Mucosa of descending colon (tissue), 3 donors: ENCODE measurements around the gene SFXN5. TPM values are rescaled to one million over a fixed set of nuclear protein-coding genes. Genes with fewer than 3 reads are reported as not detected.
A peak's percentile ranks its signal among the peaks of the same experiment; 100 is the strongest.

Experiments
- ATAC-seq: fragments of 200-7000 bp; cut with Tn5 transposase; one replicate; pipeline ENCODE4 v1.9.1; 2020; ENCODE audit warnings: mild to moderate bottlenecking, moderate library complexity
- DNase-seq, 3 donors: peaks; one replicate each; pipeline ENCODE4 v3.0.0-alpha.2; 2020
- H3K36me3 ChIP-seq: fragments of 200-600 bp; one replicate; pipeline ENCODE4 v1.8.0; 2021; ENCODE audit warnings: low read depth, mild to moderate bottlenecking
- H3K4me1 ChIP-seq: fragments of 200-600 bp; one replicate; pipeline ENCODE4 v1.8.0; 2021; ENCODE audit warnings: low read depth, mild to moderate bottlenecking
- H3K4me3 ChIP-seq: fragments of 200-600 bp; one replicate; pipeline ENCODE4 v1.8.0; 2021; ENCODE audit warnings: mild to moderate bottlenecking
- H3K9me3 ChIP-seq: fragments of 200-600 bp; one replicate; pipeline ENCODE4 v1.8.0; 2021; ENCODE audit warnings: mild to moderate bottlenecking
- CTCF ChIP-seq: fragments of 200-600 bp; IDR thresholded peaks from one replicate; pipeline ENCODE4 v1.8.0; 2022; ENCODE audit warnings: antibody characterized with exemption, mild to moderate bottlenecking
- intact Hi-C, 2 donors: fragments of 100-400 bp; cut with DNase I in 1 of 2; cut with micrococcal nuclease in 1 of 2; formaldehyde crosslinking; loops; one replicate each; pipeline versions ENCODE4 v1.11.0 to v1.11.1; 2022; cut with DNase I, micrococcal nuclease
- total RNA-seq, 3 donors: library from RNA; stranded (reverse); fragmentation: NEBNext Ultra II Directional in 2 of 3; extraction: Animal tissue kit (Norgen Biotek cat#: 25700) in 2 of 3; gene quantifications; one replicate each; pipeline versions ENCODE4 v1.2.1 to v1.2.4, GENCODE V29; 2021 to 2023
- donor health status: DM: no; HTN: no; CAD: no; lungs with moderate emphysema.
- donor health status: DM: no; HTN: no; CAD: no.
- donor health status: DM: no; HTN: yes; CAD: no.

SFXN5 gene
- total RNA-seq, 3 donors from 2014 or later, result 22.2 to 30.9 (median 27.5) TPM

GRCh38 chr2:72988041-72988440 is 83.5 kb downstream of the SFXN5 start:
- intact Hi-C loops, result no loop called here
- no peaks in the 10 kb centered on the region for H3K36me3 ChIP-seq
- H3K4me3 ChIP-seq, result no peak overlapping the region
- no peaks in the 10 kb centered on the region for H3K9me3 ChIP-seq
- H3K4me1 ChIP-seq, result no peaks in the 10 kb centered on the region
- DNase-seq, result no peak
- no peak for TF ChIP-seq CTCF
- no peak for ATAC-seq

- H3K4me3 ChIP-seq, result no peak overlapping the region
- no peaks in the 10 kb centered on the region for H3K9me3 ChIP-seq
- H3K36me3 ChIP-seq, result no peaks in the 10 kb centered on the region
- no peak for ATAC-seq
- no peak for TF ChIP-seq CTCF
- no peak for DNase-seq
- intact Hi-C loops, result no loop called here
- no peaks in the 10 kb centered on the region for H3K4me1 ChIP-seq
These were observed 85.4 kb downstream of the SFXN5 start for GRCh38 chr2:72985891-72986683.

GRCh38 chr2:72985136-72985535 is 86.4 kb downstream of the SFXN5 start:
- TF ChIP-seq CTCF, result no peak
- no peaks in the 10 kb centered on the region for H3K36me3 ChIP-seq
- ATAC-seq, result no peak
- no peak overlapping the region for H3K4me3 ChIP-seq
- DNase-seq, result no peak
- no peaks in the 10 kb centered on the region for H3K4me1 ChIP-seq
- H3K9me3 ChIP-seq, result no peaks in the 10 kb centered on the region
- intact Hi-C loops, result no loop called here

- DNase-seq, result no peak
- Histone ChIP-seq H3K4me1 (no peaks in the 10 kb centered on the region), H3K4me3 (no peak overlapping the region), H3K36me3 (no peaks in the 10 kb centered on the region), H3K9me3 (no peaks in the 10 kb centered on the region)
- peak; percentile 13 for ATAC-seq
- intact Hi-C loops, result no loop called here
- TF ChIP-seq CTCF, result no peak
These were observed 87.3 kb downstream of the SFXN5 start for GRCh38 chr2:72984172-72984671.

- ATAC-seq (peak; percentile 90), DNase-seq (peak in 2 of 3 donors; percentile 52 to 62)
- intact Hi-C loops, result no loop called here
- no peak overlapping the region for H3K4me3 ChIP-seq
- no peaks in the 10 kb centered on the region for H3K9me3 ChIP-seq
- no peaks in the 10 kb centered on the region for H3K4me1 ChIP-seq
- H3K36me3 ChIP-seq, result no peaks in the 10 kb centered on the region
- no peak for TF ChIP-seq CTCF
These were observed 87.9 kb downstream of the SFXN5 start for GRCh38 chr2:72983500-72984161.
